Stomach (tissue), 4 donors: ENCODE measurements around the gene MRPS6.

ENCODE experiments used
- CTCF ChIP-seq, 7 experiments: fragments of 450-650 bp in 4 of 7; fragments of 200-600 bp in 3 of 7; sonication (generic) in 3 of 7; IDR thresholded peaks; one replicate each; pipeline ENCODE4 v1.5.1; 2016 to 2019; ENCODE audit warnings: antibody characterized with exemption in 7 of 7, control low read depth in 2 of 7, mild to moderate bottlenecking in 1 of 7
- EP300 ChIP-seq: sonication (generic); formaldehyde crosslinking; IDR thresholded peaks from one replicate; pipeline ENCODE4 v1.6.1; 2017; ENCODE audit warnings: antibody characterized with exemption
- POLR2A ChIP-seq, 4 donors: fragments of 450-650 bp; IDR thresholded peaks; one replicate each; pipeline ENCODE4 v1.6.1; 2016; ENCODE audit warnings: antibody characterized with exemption in 4 of 4, control low read depth in 2 of 4, mild to moderate bottlenecking in 1 of 4, moderate library complexity in 1 of 4
- POLR2AphosphoS5 ChIP-seq, 3 donors: sonication (generic); formaldehyde crosslinking; IDR thresholded peaks; one replicate each; pipeline ENCODE4 v1.6.1; 2016; ENCODE audit warnings: antibody characterized with exemption in 3 of 3

- TF ChIP-seq EP300, result no peak
- no peak for TF ChIP-seq POLR2A (IDR thresholded peaks at IDR 0.05)
- TF ChIP-seq POLR2AphosphoS5 (IDR thresholded peaks at IDR 0.05), result no peak
- no peak for TF ChIP-seq CTCF (IDR thresholded peaks at IDR 0.05)
Observed at GRCh38 chr21:34097442-34097841, 24.1 kb downstream of the MRPS6 start.
